A549 (cell line): Measurements from ENCODE around the gene CNST. TPM values are rescaled to one million over a fixed set of nuclear protein-coding genes. Genes with fewer than 3 reads are reported as not detected.

Source experiments
- ATAC-seq, 2 experiments: fragments of 200-7000 bp in 1 of 2; fragments of >200 bp in 1 of 2; cut with Nextera tagmentation in 1 of 2; cut with Tn5 transposase in 1 of 2; 3 replicates each; pipeline versions ENCODE4 v1.8.0 to v1.9.1; 2018 to 2020; ENCODE audit warnings: mild to moderate bottlenecking in 1 of 2, moderate library complexity in 1 of 2
- CTCF ChIA-PET: fragments of 300-600 bp; sonication (Branson Sonifier 250); formaldehyde crosslinking; extraction: SDS; loops from one replicate; lab custom pipeline; 2021; ENCODE audit warnings: antibody characterized with exemption, inconsistent platforms; lab: Yijun Ruan, JAX
- POLR2A ChIA-PET: fragments of 350-600 bp; formaldehyde crosslinking; extraction: SDS; loops from one replicate; lab custom pipeline; 2021; ENCODE audit warnings: antibody characterized with exemption, inconsistent platforms; lab: Yijun Ruan, JAX
- DNase-seq, 2 experiments: peaks; one replicate each; pipeline versions ENCODE4 v3.0.0 to v3.0.0-alpha.2; 2011 to 2016; ENCODE audit warnings: low read depth in 1 of 2, low spot score in 1 of 2
- FAIRE-seq: peaks from 2 replicates; lab custom pipeline; 2011; peaks lifted over from hg19 to GRCh38; lab: Jason Lieb, UNC
- H3K27ac ChIP-seq, 2 experiments: fragments of >200 bp; sonication (Bioruptor Twin); formaldehyde crosslinking; 3 replicates each; pipeline ENCODE4 v1.5.1; 2016 to 2017
- H3K4me1 ChIP-seq: fragments of >200 bp; sonication (Bioruptor Twin); formaldehyde crosslinking; 3 replicates; pipeline ENCODE4 v1.6.1; 2016
- H3K4me2 ChIP-seq: fragments of >200 bp; sonication (Bioruptor Twin); formaldehyde crosslinking; 3 replicates; pipeline ENCODE4 v1.6.1; 2016
- H3K4me3 ChIP-seq: fragments of >200 bp; sonication (Bioruptor Twin); formaldehyde crosslinking; 3 replicates; pipeline ENCODE4 v1.5.1; 2016
- H3K9me3 ChIP-seq: fragments of >200 bp; sonication (Bioruptor Twin); formaldehyde crosslinking; 3 replicates; pipeline ENCODE4 v1.6.1; 2016
- BCL3 ChIP-seq: fragments of >200 bp; sonication (Bioruptor Twin); formaldehyde crosslinking; IDR thresholded peaks from 3 replicates; pipeline ENCODE4 v1.6.1; 2016
- EP300 ChIP-seq, 2 experiments: fragments of >200 bp; sonication (Bioruptor Twin); formaldehyde crosslinking; IDR thresholded peaks; 2 replicates in 1 of 2; 3 replicates in 1 of 2; pipeline ENCODE4 v1.6.1; 2016 to 2017
- FOSB ChIP-seq: fragments of 250-450 bp; sonication (Bioruptor Pico); IDR thresholded peaks from 2 replicates; pipeline ENCODE4 v1.5.0; 2020; ENCODE audit warnings: mild to moderate bottlenecking, moderate library complexity
- FOSL2 ChIP-seq, 2 experiments: fragments of 450-650 bp in 1 of 2; fragments of >200 bp in 1 of 2; sonication (Bioruptor Twin) in 1 of 2; formaldehyde crosslinking; IDR thresholded peaks; 2 replicates each; pipeline versions ENCODE4 v1.5.0 to v1.6.1; 2016 to 2020; ENCODE audit warnings: mild to moderate bottlenecking in 1 of 2, moderate library complexity in 1 of 2
- HDAC2 ChIP-seq: fragments of 200-600 bp; sonication (generic); IDR thresholded peaks from 2 replicates; pipeline ENCODE4 v1.6.1; 2016
- HEYL ChIP-seq: fragments of 250-450 bp; sonication (Bioruptor Pico); IDR thresholded peaks from 2 replicates; pipeline ENCODE4 v1.8.0; 2021; ENCODE audit warnings: mild to moderate bottlenecking, moderate library complexity
- HOXA7 ChIP-seq: fragments of 250-450 bp; sonication (Bioruptor Pico); IDR thresholded peaks from 2 replicates; pipeline ENCODE4 v1.5.0; 2020; ENCODE audit warnings: mild to moderate bottlenecking, moderate library complexity
- HOXB5 ChIP-seq: fragments of 250-450 bp; sonication (Bioruptor Pico); IDR thresholded peaks from 2 replicates; pipeline ENCODE4 v1.5.0; 2020; ENCODE audit warnings: mild to moderate bottlenecking, moderate library complexity
- JUNB ChIP-seq: fragments of >200 bp; sonication (Bioruptor Twin); formaldehyde crosslinking; IDR thresholded peaks from 2 replicates; pipeline ENCODE4 v1.6.1; 2016
- MAFK ChIP-seq: fragments of 450-650 bp; IDR thresholded peaks from 2 replicates; pipeline ENCODE4 v1.6.1; 2014; ENCODE audit not compliant: partially characterized antibody
- MAZ ChIP-seq: fragments of 150-350 bp; IDR thresholded peaks from 2 replicates; pipeline ENCODE4 v1.6.1; 2014; ENCODE audit warnings: antibody characterized with exemption, low read depth, low read length, borderline replicate concordance
- MYC ChIP-seq: IDR thresholded peaks from 2 replicates; pipeline ENCODE4 v1.6.1; 2012; ENCODE audit warnings: mild to moderate bottlenecking, inconsistent platforms, low read length, improper control_type of control experiment, borderline replicate concordance
- NPAS2 ChIP-seq: fragments of 250-450 bp; sonication (Bioruptor Pico); IDR thresholded peaks from 2 replicates; pipeline ENCODE4 v1.8.0; 2022; ENCODE audit warnings: mild to moderate bottlenecking, moderate library complexity, borderline replicate concordance
- NR3C1 ChIP-seq: fragments of >200 bp; sonication (Bioruptor Twin); formaldehyde crosslinking; IDR thresholded peaks from 3 replicates; pipeline ENCODE4 v1.6.1; 2017
- RARB ChIP-seq: fragments of 250-450 bp; sonication (Bioruptor Pico); IDR thresholded peaks from 2 replicates; pipeline ENCODE4 v1.8.0; 2021; ENCODE audit warnings: mild to moderate bottlenecking, moderate library complexity
- RFX5 ChIP-seq: fragments of 450-650 bp; IDR thresholded peaks from 2 replicates; pipeline ENCODE4 v1.7.1; 2014; ENCODE audit warnings: antibody characterized with exemption, mild to moderate bottlenecking, moderate library complexity
- RNF2 ChIP-seq: fragments of 200-600 bp; sonication (generic); IDR thresholded peaks from 2 replicates; pipeline ENCODE4 v1.6.1; 2016; ENCODE audit warnings: low read depth, mild to moderate bottlenecking, antibody characterized with exemption, moderate library complexity, borderline replicate concordance
- SMC3 ChIP-seq: fragments of >200 bp; sonication (Bioruptor Twin); formaldehyde crosslinking; IDR thresholded peaks from 3 replicates; pipeline ENCODE4 v1.6.1; 2018; ENCODE audit warnings: inconsistent platforms
- SREBF2 ChIP-seq: fragments of 450-650 bp; IDR thresholded peaks from 2 replicates; pipeline ENCODE4 v1.6.1; 2014; ENCODE audit warnings: mild to moderate bottlenecking, moderate library complexity
- ZC3H11A ChIP-seq: fragments of 450-650 bp; IDR thresholded peaks from 2 replicates; pipeline ENCODE4 v1.6.1; 2014; ENCODE audit warnings: antibody characterized with exemption, mild to moderate bottlenecking
- ZFP36 ChIP-seq: fragments of 450-650 bp; IDR thresholded peaks from 2 replicates; pipeline ENCODE4 v1.6.1; 2014; ENCODE audit warnings: borderline replicate concordance; ENCODE audit not compliant: partially characterized antibody
- ZNF302 ChIP-seq: fragments of 250-450 bp; sonication (Bioruptor Pico); IDR thresholded peaks from 2 replicates; pipeline ENCODE4 v1.9.0; 2021; ENCODE audit warnings: inconsistent platforms, mild to moderate bottlenecking, moderate library complexity
- WGBS: methylation state at CpG from one replicate; pipeline ENCODE4 v1.1.6; 2017; ENCODE audit errors: missing lambda C conversion rate; 5-methylcytosine and 5-hydroxymethylcytosine counted together
- polyA plus RNA-seq, 4 experiments: library from polyadenylated mRNA; depleted of rRNA in 3 of 4; stranded (reverse); fragments of >200 nt; fragmentation: RNase III in 1 of 4; extraction: RNeasy Plus Mini Kit Qiagen cat#74134 plus additional on column Dnase treatment in 1 of 4; gene quantifications; 2 replicates in 3 of 4; 3 replicates in 1 of 4; pipeline ENCODE4 v1.2.3, GENCODE V29; 2011 to 2017

The CNST gene
- polyA plus RNA-seq, 2 of the 4 experiments (the other 2 are of a cell fraction) = 7.9 to 23.0 TPM

- no peak for TF ChIP-seq ZC3H11A
- no peak for TF ChIP-seq JUNB
- no peak for TF ChIP-seq MAFK
- TF ChIP-seq FOSL2 (IDR thresholded peaks at IDR 0.05) = no peak
- TF ChIP-seq FOSL2 (CRISPR knock-in tag; IDR thresholded peaks at IDR 0.05) = no peak
- TF ChIP-seq RFX5 = no peak
- TF ChIP-seq SREBF2 = no peak
- no peak for TF ChIP-seq NPAS2
- no peak for TF ChIP-seq FOSB
- no peak for TF ChIP-seq HOXA7 (CRISPR knock-in tag)
- TF ChIP-seq SMC3 = no peak
- TF ChIP-seq RARB (CRISPR knock-in tag) = no peak
- no peak for TF ChIP-seq BCL3
- no peak for TF ChIP-seq HOXB5 (CRISPR knock-in tag)
- DNase-seq = no peak
- CTCF ChIA-PET = no interaction called here
- Histone ChIP-seq H3K4me2 (no peak overlapping the region), H3K4me3 (no peak overlapping the region), H3K9me3 (peaks cover 48% of the 10 kb centered on the region), H3K27ac (no peak overlapping the region), H3K4me1 (no peaks in the 10 kb centered on the region)
- 100% methylated on average over 1 of the region's 1 CpG for WGBS
- no peak for FAIRE-seq
- ATAC-seq = no peak
- POLR2A ChIA-PET = no interaction called here
Measured at GRCh38 chr1:246519514-246519913, 46.7 kb upstream of the CNST start.

GRCh38 chr1:246526380-246526779 lies 39.9 kb upstream of the CNST start:
- ATAC-seq (no peak), FAIRE-seq (no peak), DNase-seq (no peak)
- Histone ChIP-seq H3K9me3 (peaks cover 11% of the 10 kb centered on the region; the same call in 1 of the 3 replicates), H3K4me3 (no peak overlapping the region), H3K4me1 (no peaks in the 10 kb centered on the region), H3K4me2 (no peak overlapping the region), H3K27ac (no peak overlapping the region)
- ChIA-PET POLR2A (no interaction called here), CTCF (interaction anchor here (0.6 kb wide), 1 partner anchor 518 kb away, joined by 3 read pairs; no protein-coding TSS in a partner anchor)
- TF ChIP-seq ZFP36 (no peak), MYC (no peak), HEYL (CRISPR knock-in tag) (no peak), RNF2 (no peak), MAZ (no peak)
- WGBS = 80% methylated on average over 4 of the region's 4 CpGs

GRCh38 chr1:246526915-246527314 lies 39.3 kb upstream of the CNST start:
- no peak for TF ChIP-seq ZC3H11A
- TF ChIP-seq SREBF2 = no peak
- no peak for TF ChIP-seq HDAC2
- TF ChIP-seq HEYL (CRISPR knock-in tag) = no peak
- no peak for TF ChIP-seq FOSL2 (IDR thresholded peaks at IDR 0.05)
- no peak for TF ChIP-seq FOSL2 (CRISPR knock-in tag; IDR thresholded peaks at IDR 0.05)
- no peak for TF ChIP-seq NR3C1
- TF ChIP-seq MAFK = no peak
- TF ChIP-seq, all 56 proteins: peak for 0
- ATAC-seq (peak in 1 of 2 experiments; percentile 23; a peak in 2 of 6 replicates), DNase-seq (no peak), FAIRE-seq (no peak)
- 58% methylated on average over 6 of the region's 7 CpGs for WGBS
- Histone ChIP-seq H3K4me3 (no peak overlapping the region), H3K4me1 (no peaks in the 10 kb centered on the region), H3K9me3 (peaks cover 10% of the 10 kb centered on the region; the same call in 1 of the 3 replicates), H3K4me2 (no peak overlapping the region), H3K27ac (no peak overlapping the region)
- POLR2A ChIA-PET = no interaction called here
- CTCF ChIA-PET = no interaction called here

- Histone ChIP-seq H3K9me3 (peaks cover 3% of the 10 kb centered on the region; the same call in 1 of the 3 replicates), H3K4me2 (no peak overlapping the region), H3K27ac (no peak overlapping the region), H3K4me1 (no peaks in the 10 kb centered on the region), H3K4me3 (no peak overlapping the region)
- ATAC-seq (peak; percentile 15 to 19; a peak in 2 of 6 replicates), FAIRE-seq (no peak), DNase-seq (no peak)
- 27% methylated on average over 2 of the region's 5 CpGs for WGBS
- CTCF ChIA-PET = no interaction called here
- POLR2A ChIA-PET = no interaction called here
- TF ChIP-seq EP300 (IDR thresholded peaks at IDR 0.05) (no peak), ZNF302 (no peak)
Measured at GRCh38 chr1:246527402-246528088, 38.7 kb upstream of the CNST start.
